Measurements from ENCODE around the gene SESN1. TPM values are rescaled to one million over a fixed set of nuclear protein-coding genes. Genes with fewer than 3 reads are reported as not detected.

The SESN1 gene
- total RNA-seq, 1 donor from 2014 or later = 36.9 TPM

GRCh38 chr6:109029313-109029712 is 65.3 kb downstream of the SESN1 start:
- H3K27ac ChIP-seq = no peak overlapping the region
- H3K36me3 ChIP-seq = no peaks in the 10 kb centered on the region
- no peak for TF ChIP-seq CTCF (IDR thresholded peaks at IDR 0.05)
- no peak overlapping the region for H3K4me3 ChIP-seq
- H3K9me3 ChIP-seq = no peaks in the 10 kb centered on the region
- intact Hi-C loops (cut with DNase I) = no loop called here
- ATAC-seq = no peak
- no peaks in the 10 kb centered on the region for H3K27me3 ChIP-seq
- no peak for DNase-seq
- no peaks in the 10 kb centered on the region for H3K4me1 ChIP-seq

GRCh38 chr6:109028439-109028838 is 66.2 kb downstream of the SESN1 start:
- no peak for TF ChIP-seq CTCF (IDR thresholded peaks at IDR 0.05)
- Histone ChIP-seq H3K4me1 (no peaks in the 10 kb centered on the region), H3K9me3 (no peaks in the 10 kb centered on the region), H3K4me3 (no peak overlapping the region), H3K27ac (no peak overlapping the region), H3K27me3 (no peaks in the 10 kb centered on the region), H3K36me3 (no peaks in the 10 kb centered on the region)
- ATAC-seq (no peak), DNase-seq (no peak)
- intact Hi-C loops (cut with DNase I) = no loop called here

- TF ChIP-seq CTCF (IDR thresholded peaks at IDR 0.05) = no peak
- no peaks in the 10 kb centered on the region for H3K4me1 ChIP-seq
- DNase-seq (no peak), ATAC-seq (no peak)
- intact Hi-C loops (cut with DNase I) = no loop called here
- H3K4me3 ChIP-seq = no peak overlapping the region
- H3K27ac ChIP-seq = no peak overlapping the region
- no peaks in the 10 kb centered on the region for H3K36me3 ChIP-seq
- no peaks in the 10 kb centered on the region for H3K27me3 ChIP-seq
- H3K9me3 ChIP-seq = no peaks in the 10 kb centered on the region
Measured at GRCh38 chr6:109027964-109028363, 66.7 kb downstream of the SESN1 start.

- H3K27ac ChIP-seq = no peak overlapping the region
- no peaks in the 10 kb centered on the region for H3K9me3 ChIP-seq
- no peak overlapping the region for H3K4me3 ChIP-seq
- H3K4me1 ChIP-seq = no peaks in the 10 kb centered on the region
- H3K36me3 ChIP-seq = no peaks in the 10 kb centered on the region
- intact Hi-C loops (cut with DNase I) = no loop called here
- H3K27me3 ChIP-seq = no peaks in the 10 kb centered on the region
- DNase-seq (no peak), ATAC-seq (no peak)
- no peak for TF ChIP-seq CTCF (IDR thresholded peaks at IDR 0.05)
Measured at GRCh38 chr6:109025639-109026038, 69.0 kb downstream of the SESN1 start.

- H3K27ac ChIP-seq = no peak overlapping the region
- intact Hi-C loops (cut with DNase I) = no loop called here
- no peaks in the 10 kb centered on the region for H3K9me3 ChIP-seq
- no peak for TF ChIP-seq CTCF (IDR thresholded peaks at IDR 0.05)
- ATAC-seq (no peak), DNase-seq (no peak)
- H3K4me3 ChIP-seq = no peak overlapping the region
- no peaks in the 10 kb centered on the region for H3K36me3 ChIP-seq
- H3K27me3 ChIP-seq = no peaks in the 10 kb centered on the region
- no peaks in the 10 kb centered on the region for H3K4me1 ChIP-seq
Measured at GRCh38 chr6:109024784-109025183, 69.9 kb downstream of the SESN1 start.

- Histone ChIP-seq H3K36me3 (no peaks in the 10 kb centered on the region), H3K4me1 (no peaks in the 10 kb centered on the region)
- intact Hi-C loops (cut with DNase I) = no loop called here
Measured at GRCh38 chr6:109024368-109024767, 70.3 kb downstream of the SESN1 start.

More at GRCh38 chr6:109024368-109024767, 70.3 kb downstream of the SESN1 start:
- no peaks in the 10 kb centered on the region for H3K9me3 ChIP-seq
- H3K27me3 ChIP-seq = no peaks in the 10 kb centered on the region
- H3K27ac ChIP-seq = no peak overlapping the region
- TF ChIP-seq CTCF (IDR thresholded peaks at IDR 0.05) = no peak
- H3K4me3 ChIP-seq = no peak overlapping the region
- ATAC-seq (no peak), DNase-seq (no peak)
